Glutamatergic neuron (in vitro differentiated cells): Measurements from ENCODE around the gene RITA1. TPM values are rescaled to one million over a fixed set of nuclear protein-coding genes. Genes with fewer than 3 reads are reported as not detected.

Source experiments
- DNase-seq: peaks from one replicate; pipeline ENCODE4 v3.0.0; 2022
- H3K27ac Mint-ChIP-seq: one replicate; pipeline ENCODE4 v1.8.0; 2020; ENCODE audit warnings: mild to moderate bottlenecking, mixed read lengths, inconsistent platforms; ENCODE audit not compliant: unreplicated experiment
- H3K27me3 Mint-ChIP-seq: one replicate; pipeline ENCODE4 v1.8.0; 2020; ENCODE audit warnings: mild to moderate bottlenecking, moderate library complexity, mixed read lengths, inconsistent platforms; ENCODE audit not compliant: unreplicated experiment
- H3K36me3 Mint-ChIP-seq: one replicate; pipeline ENCODE4 v1.8.0; 2020; ENCODE audit warnings: mild to moderate bottlenecking, mixed read lengths, inconsistent platforms; ENCODE audit not compliant: unreplicated experiment
- H3K4me1 Mint-ChIP-seq: one replicate; pipeline ENCODE4 v1.8.0; 2020; ENCODE audit warnings: mild to moderate bottlenecking, low read depth, mixed read lengths, inconsistent platforms; ENCODE audit not compliant: unreplicated experiment
- H3K4me3 Mint-ChIP-seq: one replicate; pipeline ENCODE4 v1.8.0; 2020; ENCODE audit warnings: mild to moderate bottlenecking, mixed read lengths, inconsistent platforms; ENCODE audit not compliant: unreplicated experiment
- H3K9me3 Mint-ChIP-seq: one replicate; pipeline ENCODE4 v1.8.0; 2020; ENCODE audit warnings: mild to moderate bottlenecking, moderate library complexity, mixed read lengths, inconsistent platforms; ENCODE audit not compliant: unreplicated experiment
- total RNA-seq: library from RNA; stranded (reverse); fragmentation: NEBNext Ultra II Directional; extraction: Animal tissue kit (Norgen Biotek cat#: 25700); gene quantifications from one replicate; pipeline ENCODE4 v1.2.1, GENCODE V29; 2021; ENCODE audit not compliant: unreplicated experiment
- TF ChIP-seq, protein P1 (sequence below): fragments of 200-600 bp; sonication (generic); IDR thresholded peaks from one replicate; pipeline ENCODE4 v1.5.0; 2021; ENCODE audit not compliant: partially characterized antibody, unreplicated experiment

Gene RITA1
- total RNA-seq, 1 donor from 2014 or later = 6.7 TPM

DNA sequence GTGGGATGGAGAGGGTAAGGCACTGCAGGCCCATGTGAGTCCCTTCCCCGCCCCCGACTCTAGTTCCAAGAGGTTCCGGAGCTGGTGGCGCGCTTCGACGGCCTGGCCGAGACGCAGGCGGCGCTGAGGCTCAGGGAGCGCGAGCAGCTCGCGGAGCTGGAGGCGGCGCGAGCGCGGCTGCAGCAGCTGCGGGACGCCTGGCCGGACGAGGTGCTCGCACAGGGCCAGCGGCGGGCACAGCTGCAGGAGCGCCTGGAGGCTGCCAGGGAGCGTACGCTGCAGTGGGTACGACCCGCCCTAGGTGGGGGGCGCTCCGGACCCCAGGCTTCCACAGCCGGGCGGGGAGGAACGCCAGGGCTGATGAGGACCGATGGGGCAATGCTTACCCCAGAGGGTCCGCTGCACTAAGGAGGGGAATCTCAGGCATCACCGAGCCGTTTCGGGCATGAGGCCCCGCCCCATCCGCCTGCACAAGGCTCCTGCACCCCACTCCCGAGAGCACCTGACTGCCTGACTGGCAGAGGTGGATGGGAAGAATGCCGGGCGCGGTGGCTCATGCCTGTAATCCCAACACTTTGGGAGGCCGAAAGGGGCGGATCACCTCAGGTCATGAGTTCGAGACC is 31.1 kb upstream of the RITA1 start:
- Mint-ChIP-seq H3K4me3 (no peak overlapping the region), H3K4me1 (peaks cover 8% of the 10 kb centered on the region)

DNA sequence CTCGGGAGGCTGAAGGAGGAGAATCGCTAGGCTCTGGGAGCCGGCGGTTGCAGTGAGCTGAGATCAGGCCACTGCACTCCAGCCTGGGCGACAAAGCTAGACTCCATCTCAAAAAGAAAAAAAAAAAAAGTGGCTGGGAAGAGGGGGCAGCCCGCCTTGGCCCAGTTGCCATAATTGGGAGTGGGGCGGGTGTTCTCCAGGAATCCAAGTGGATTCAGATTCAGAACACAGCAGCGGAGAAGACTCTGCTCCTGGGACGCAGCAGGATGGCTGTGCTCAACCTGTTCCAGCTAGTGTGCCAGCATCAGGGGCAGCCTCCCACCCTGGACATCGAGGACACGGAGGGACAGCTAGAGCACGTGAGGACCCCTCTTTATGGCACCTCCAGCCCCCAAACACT is 30.5 kb upstream of the RITA1 start:
- H3K27ac Mint-ChIP-seq = no peak overlapping the region
- H3K36me3 Mint-ChIP-seq = no peaks in the 10 kb centered on the region
- DNase-seq = no peak
- TF ChIP-seq, protein P1, sequence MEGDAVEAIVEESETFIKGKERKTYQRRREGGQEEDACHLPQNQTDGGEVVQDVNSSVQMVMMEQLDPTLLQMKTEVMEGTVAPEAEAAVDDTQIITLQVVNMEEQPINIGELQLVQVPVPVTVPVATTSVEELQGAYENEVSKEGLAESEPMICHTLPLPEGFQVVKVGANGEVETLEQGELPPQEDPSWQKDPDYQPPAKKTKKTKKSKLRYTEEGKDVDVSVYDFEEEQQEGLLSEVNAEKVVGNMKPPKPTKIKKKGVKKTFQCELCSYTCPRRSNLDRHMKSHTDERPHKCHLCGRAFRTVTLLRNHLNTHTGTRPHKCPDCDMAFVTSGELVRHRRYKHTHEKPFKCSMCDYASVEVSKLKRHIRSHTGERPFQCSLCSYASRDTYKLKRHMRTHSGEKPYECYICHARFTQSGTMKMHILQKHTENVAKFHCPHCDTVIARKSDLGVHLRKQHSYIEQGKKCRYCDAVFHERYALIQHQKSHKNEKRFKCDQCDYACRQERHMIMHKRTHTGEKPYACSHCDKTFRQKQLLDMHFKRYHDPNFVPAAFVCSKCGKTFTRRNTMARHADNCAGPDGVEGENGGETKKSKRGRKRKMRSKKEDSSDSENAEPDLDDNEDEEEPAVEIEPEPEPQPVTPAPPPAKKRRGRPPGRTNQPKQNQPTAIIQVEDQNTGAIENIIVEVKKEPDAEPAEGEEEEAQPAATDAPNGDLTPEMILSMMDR = no peak
- peaks cover 11% of the 10 kb centered on the region for H3K27me3 Mint-ChIP-seq
- peaks cover 5% of the 10 kb centered on the region for H3K4me1 Mint-ChIP-seq
- no peak overlapping the region for H3K4me3 Mint-ChIP-seq
- peaks cover 2% of the 10 kb centered on the region for H3K9me3 Mint-ChIP-seq

More for the DNA sequence above, 31.1 kb upstream of the RITA1 start:
- Mint-ChIP-seq H3K27me3 (peaks cover 14% of the 10 kb centered on the region), H3K9me3 (peaks cover 2% of the 10 kb centered on the region), H3K27ac (no peak overlapping the region), H3K36me3 (no peaks in the 10 kb centered on the region)
- DNase-seq = peak; percentile 65
- TF ChIP-seq, protein P1 = no peak

DNA sequence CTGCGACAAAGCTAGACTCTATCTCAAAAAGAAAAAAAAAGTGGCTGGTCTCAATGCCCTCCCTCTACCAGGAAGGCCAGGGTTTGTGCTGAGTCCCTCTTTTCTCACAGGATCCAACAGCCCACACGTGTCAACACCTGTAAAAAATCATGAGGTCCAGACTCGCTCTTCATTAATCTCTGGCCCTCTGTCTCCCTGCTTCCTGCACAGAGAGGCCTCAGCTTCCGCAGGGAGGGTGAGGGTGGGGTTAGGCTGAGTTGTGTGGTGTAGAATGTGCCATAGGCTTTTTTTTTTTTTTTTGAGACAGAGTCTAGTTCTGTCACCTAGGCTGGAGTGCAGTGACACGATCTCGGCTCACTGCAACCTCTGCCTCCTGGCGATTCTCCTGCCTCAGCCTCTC is 29.9 kb upstream of the RITA1 start:
- Mint-ChIP-seq H3K27me3 (peaks cover 11% of the 10 kb centered on the region), H3K27ac (no peak overlapping the region)

DNA sequence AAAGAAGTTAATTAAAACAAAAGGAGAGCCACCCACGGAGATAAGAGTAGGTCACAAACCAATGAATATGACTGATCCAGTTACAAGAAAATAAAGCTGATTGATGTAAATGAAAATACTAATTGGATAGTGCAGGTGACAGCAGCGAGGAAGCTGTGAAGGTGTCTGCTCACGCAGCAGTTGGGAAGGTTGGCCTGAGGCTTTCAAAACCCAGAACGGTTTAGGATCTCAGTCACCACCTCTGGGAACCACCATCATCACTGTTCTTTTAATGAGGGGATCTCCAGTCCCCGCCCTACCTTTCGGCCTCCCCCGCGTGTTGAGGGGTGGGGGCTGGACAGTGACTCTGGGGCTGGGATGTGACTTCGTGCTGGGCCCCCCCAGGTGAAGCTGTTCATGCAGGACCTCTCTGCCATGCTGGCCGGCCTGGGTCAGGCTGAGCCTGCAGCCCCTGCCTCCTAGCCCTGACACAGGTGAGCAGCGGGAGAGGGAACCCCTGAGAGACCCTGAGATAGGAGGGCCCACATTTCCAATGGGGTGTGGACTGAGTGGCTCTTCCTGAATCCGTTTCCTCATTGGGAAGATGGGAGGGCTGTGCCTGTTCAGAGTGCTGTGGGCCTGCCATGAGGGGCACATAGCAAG is 28.2 kb upstream of the RITA1 start:
- no peaks in the 10 kb centered on the region for H3K9me3 Mint-ChIP-seq
- H3K27ac Mint-ChIP-seq = no peak overlapping the region
- peaks cover 7% of the 10 kb centered on the region for H3K27me3 Mint-ChIP-seq
- TF ChIP-seq, protein P1 = no peak
- DNase-seq = no peak
- peaks cover 12% of the 10 kb centered on the region for H3K4me1 Mint-ChIP-seq
- no peak overlapping the region for H3K4me3 Mint-ChIP-seq
- H3K36me3 Mint-ChIP-seq = no peaks in the 10 kb centered on the region

More for the DNA sequence above, 29.9 kb upstream of the RITA1 start:
- Mint-ChIP-seq H3K4me1 (peaks cover 7% of the 10 kb centered on the region), H3K4me3 (no peak overlapping the region), H3K36me3 (no peaks in the 10 kb centered on the region), H3K9me3 (no peaks in the 10 kb centered on the region)
- DNase-seq = no peak
- TF ChIP-seq, protein P1 = no peak
